Tibial nerve (tissue), 4 donors: ENCODE measurements around the gene TPSB2.
"Not testable (repeated sequence)": the region's sequence is repeated elsewhere in the genome, so short reads cannot be mapped to it uniquely, and the experiment has no call there.

Experiments
- EP300 ChIP-seq, 2 donors: sonication (generic); formaldehyde crosslinking; IDR thresholded peaks; one replicate each; pipeline ENCODE4 v1.6.1; 2017; ENCODE audit warnings: antibody characterized with exemption in 2 of 2, mild to moderate bottlenecking in 1 of 2
- POLR2A ChIP-seq, 2 donors: fragments of 450-650 bp; IDR thresholded peaks; one replicate each; pipeline ENCODE4 v1.6.1; 2017; ENCODE audit warnings: antibody characterized with exemption in 2 of 2, mild to moderate bottlenecking in 2 of 2, moderate library complexity in 2 of 2
- TF ChIP-seq, protein P1 (sequence below), 5 experiments: fragments of 200-600 bp in 3 of 5; fragments of 450-650 bp in 2 of 5; sonication (generic) in 3 of 5; IDR thresholded peaks; one replicate each; pipeline ENCODE4 v1.5.1; 2016 to 2019; ENCODE audit warnings: antibody characterized with exemption in 5 of 5, mild to moderate bottlenecking in 3 of 5, moderate library complexity in 2 of 5

DNA sequence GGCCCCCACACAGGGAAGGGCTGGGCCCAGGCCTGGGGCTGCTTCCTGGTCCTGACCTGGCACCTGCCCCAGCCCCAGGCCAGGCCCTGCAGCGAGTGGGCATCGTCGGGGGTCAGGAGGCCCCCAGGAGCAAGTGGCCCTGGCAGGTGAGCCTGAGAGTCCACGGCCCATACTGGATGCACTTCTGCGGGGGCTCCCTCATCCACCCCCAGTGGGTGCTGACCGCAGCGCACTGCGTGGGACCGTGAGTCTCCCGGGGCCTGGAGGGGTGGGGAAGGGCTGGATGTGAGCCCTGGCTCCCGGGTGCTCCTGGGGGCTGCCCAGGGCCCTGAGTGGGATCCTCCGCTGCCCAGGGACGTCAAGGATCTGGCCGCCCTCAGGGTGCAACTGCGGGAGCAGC is 11.1 kb upstream of the TPSB2 start:
- TF ChIP-seq, protein P1, sequence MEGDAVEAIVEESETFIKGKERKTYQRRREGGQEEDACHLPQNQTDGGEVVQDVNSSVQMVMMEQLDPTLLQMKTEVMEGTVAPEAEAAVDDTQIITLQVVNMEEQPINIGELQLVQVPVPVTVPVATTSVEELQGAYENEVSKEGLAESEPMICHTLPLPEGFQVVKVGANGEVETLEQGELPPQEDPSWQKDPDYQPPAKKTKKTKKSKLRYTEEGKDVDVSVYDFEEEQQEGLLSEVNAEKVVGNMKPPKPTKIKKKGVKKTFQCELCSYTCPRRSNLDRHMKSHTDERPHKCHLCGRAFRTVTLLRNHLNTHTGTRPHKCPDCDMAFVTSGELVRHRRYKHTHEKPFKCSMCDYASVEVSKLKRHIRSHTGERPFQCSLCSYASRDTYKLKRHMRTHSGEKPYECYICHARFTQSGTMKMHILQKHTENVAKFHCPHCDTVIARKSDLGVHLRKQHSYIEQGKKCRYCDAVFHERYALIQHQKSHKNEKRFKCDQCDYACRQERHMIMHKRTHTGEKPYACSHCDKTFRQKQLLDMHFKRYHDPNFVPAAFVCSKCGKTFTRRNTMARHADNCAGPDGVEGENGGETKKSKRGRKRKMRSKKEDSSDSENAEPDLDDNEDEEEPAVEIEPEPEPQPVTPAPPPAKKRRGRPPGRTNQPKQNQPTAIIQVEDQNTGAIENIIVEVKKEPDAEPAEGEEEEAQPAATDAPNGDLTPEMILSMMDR (IDR thresholded peaks at IDR 0.05): not testable (repeated sequence)
- not testable (repeated sequence) for TF ChIP-seq POLR2A, EP300 (IDR thresholded peaks at IDR 0.05)
